GM06990 (cell line): ENCODE data around the gene LACRT.

Experiments
- DNase-seq: peaks from one replicate; pipeline ENCODE4 v3.0.0-alpha.2; 2011; ENCODE audit not compliant: insufficient read length; ENCODE audit errors: extremely low read depth
- H3K27me3 ChIP-seq: replicated peaks from 2 replicates; pipeline ENCODE4 v1.6.0; 2011; ENCODE audit warnings: low read length; ENCODE audit not compliant: control insufficient read depth, insufficient read depth
- H3K36me3 ChIP-seq: 2 replicates; pipeline ENCODE4 v1.5.1; 2011; ENCODE audit warnings: low read length; ENCODE audit not compliant: control insufficient read depth, insufficient read depth
- H3K4me3 ChIP-seq: replicated peaks from 2 replicates; pipeline ENCODE4 v1.5.1; 2011; ENCODE audit warnings: low read depth, mild to moderate bottlenecking, control low read depth, low read length
- CTCF ChIP-seq: IDR thresholded peaks from 2 replicates; pipeline ENCODE4 v1.5.1; 2011; ENCODE audit warnings: low read length, control low read depth, mild to moderate bottlenecking, inconsistent platforms; ENCODE audit not compliant: insufficient read depth, poor library complexity, severe bottlenecking

The LACRT gene

GRCh38 chr12:54603872-54604271, 30.8 kb downstream of the LACRT start:
- H3K4me3 ChIP-seq, result no peak overlapping the region
- TF ChIP-seq CTCF, result no peak
- no peak for DNase-seq
- H3K36me3 ChIP-seq, result no peaks in the 10 kb centered on the region
- H3K27me3 ChIP-seq, result peaks cover 3% of the 10 kb centered on the region

- no peak overlapping the region for H3K4me3 ChIP-seq
- TF ChIP-seq CTCF, result peak; percentile 90
- peaks cover 3% of the 10 kb centered on the region for H3K27me3 ChIP-seq
- no peak for DNase-seq
- H3K36me3 ChIP-seq, result no peaks in the 10 kb centered on the region
These were observed 31.4 kb downstream of the LACRT start for GRCh38 chr12:54603173-54603814.

- no peak for DNase-seq
- no peak overlapping the region for H3K4me3 ChIP-seq
- H3K36me3 ChIP-seq, result no peaks in the 10 kb centered on the region
- TF ChIP-seq CTCF, result no peak
- H3K27me3 ChIP-seq, result peaks cover 3% of the 10 kb centered on the region
These were observed 32.0 kb downstream of the LACRT start for GRCh38 chr12:54602661-54603060.

GRCh38 chr12:54601841-54602240, 32.9 kb downstream of the LACRT start:
- no peaks in the 10 kb centered on the region for H3K36me3 ChIP-seq
- no peak for DNase-seq
- TF ChIP-seq CTCF, result peak; percentile 0
- peaks cover 3% of the 10 kb centered on the region for H3K27me3 ChIP-seq
- H3K4me3 ChIP-seq, result no peak overlapping the region

- H3K36me3 ChIP-seq, result no peaks in the 10 kb centered on the region
- H3K4me3 ChIP-seq, result no peak overlapping the region
- no peak for DNase-seq
- TF ChIP-seq CTCF, result no peak
- peaks cover 2% of the 10 kb centered on the region for H3K27me3 ChIP-seq
These were observed 35.7 kb downstream of the LACRT start for GRCh38 chr12:54598970-54599369.

- DNase-seq, result no peak
- peaks cover 4% of the 10 kb centered on the region for H3K27me3 ChIP-seq
- TF ChIP-seq CTCF, result peak; percentile 88
- no peaks in the 10 kb centered on the region for H3K36me3 ChIP-seq
- no peak overlapping the region for H3K4me3 ChIP-seq
These were observed 38.2 kb downstream of the LACRT start for GRCh38 chr12:54596526-54596946.
